DOHH2 (cell line): ENCODE data around the gene CSNK2A1.

ENCODE experiments used
- H3F3A ChIP-seq: fragments of 200-600 bp; sonication (generic), shearing (Covaris generic); 2 replicates; pipeline ENCODE4 v1.6.0; 2016; ENCODE audit warnings: antibody characterized with exemption, mild to moderate bottlenecking; ENCODE audit not compliant: control insufficient read depth, insufficient read depth
- H3K27ac ChIP-seq: fragments of 200-600 bp; sonication (generic); 2 replicates; pipeline ENCODE4 v1.5.1; 2014; ENCODE audit warnings: low read depth, mild to moderate bottlenecking, low read length, moderate library complexity
- H3K27me3 ChIP-seq: fragments of 200-600 bp; sonication (generic); 2 replicates; pipeline ENCODE4 v1.6.1; 2014; ENCODE audit warnings: mild to moderate bottlenecking, low read length, mixed read lengths; ENCODE audit not compliant: control insufficient read depth
- H3K36me3 ChIP-seq: fragments of 200-600 bp; sonication (generic); 2 replicates; pipeline ENCODE4 v1.6.1; 2014; ENCODE audit warnings: mild to moderate bottlenecking, low read length, moderate library complexity, mixed read lengths; ENCODE audit not compliant: control insufficient read depth
- H3K4me1 ChIP-seq: fragments of 200-600 bp; sonication (generic); 2 replicates; pipeline ENCODE4 v1.6.1; 2014; ENCODE audit warnings: mild to moderate bottlenecking, low read length, mixed read lengths; ENCODE audit not compliant: control insufficient read depth
- H3K4me2 ChIP-seq: fragments of 200-600 bp; sonication (generic); 2 replicates; pipeline ENCODE4 v1.6.0; 2014; ENCODE audit warnings: mild to moderate bottlenecking, low read length, moderate library complexity
- H3K4me3 ChIP-seq: fragments of 200-600 bp; sonication (generic); 2 replicates; pipeline ENCODE4 v1.5.1; 2014; ENCODE audit warnings: mild to moderate bottlenecking, low read length, mixed read lengths
- H3K79me2 ChIP-seq: fragments of 200-600 bp; sonication (generic); 2 replicates; pipeline ENCODE4 v1.6.1; 2014; ENCODE audit warnings: mild to moderate bottlenecking, low read length, mixed read lengths; ENCODE audit not compliant: control insufficient read depth
- H3K9me2 ChIP-seq: fragments of 200-600 bp; sonication (generic); replicated peaks from 2 replicates; pipeline ENCODE4 v1.6.1; 2014; ENCODE audit warnings: mild to moderate bottlenecking, low read length, mixed read lengths; ENCODE audit not compliant: control insufficient read depth
- H3K9me3 ChIP-seq: fragments of 200-600 bp; sonication (generic); 2 replicates; pipeline ENCODE4 v1.6.1; 2014; ENCODE audit warnings: antibody characterized with exemption, low read length, mixed read lengths; ENCODE audit not compliant: control insufficient read depth, insufficient read depth
- H4K20me1 ChIP-seq: fragments of 200-600 bp; sonication (generic); 2 replicates; pipeline ENCODE4 v1.6.0; 2014; ENCODE audit warnings: low read depth, mild to moderate bottlenecking, antibody characterized with exemption, low read length, moderate library complexity; ENCODE audit not compliant: control insufficient read depth, insufficient read depth
- EZH2phosphoT487 ChIP-seq: fragments of 200-600 bp; sonication (generic); IDR thresholded peaks from 2 replicates; pipeline ENCODE4 v1.6.1; 2017; ENCODE audit warnings: borderline replicate concordance, mild to moderate bottlenecking, antibody characterized with exemption, low read length, moderate library complexity, mixed read lengths
- TF ChIP-seq, protein P1 (sequence below): fragments of 200-600 bp; sonication (generic); IDR thresholded peaks from one replicate; pipeline ENCODE4 v1.5.1; 2014; ENCODE audit warnings: antibody characterized with exemption, mild to moderate bottlenecking, low read depth, low read length; ENCODE audit not compliant: poor library complexity, severe bottlenecking

Gene CSNK2A1

DNA sequence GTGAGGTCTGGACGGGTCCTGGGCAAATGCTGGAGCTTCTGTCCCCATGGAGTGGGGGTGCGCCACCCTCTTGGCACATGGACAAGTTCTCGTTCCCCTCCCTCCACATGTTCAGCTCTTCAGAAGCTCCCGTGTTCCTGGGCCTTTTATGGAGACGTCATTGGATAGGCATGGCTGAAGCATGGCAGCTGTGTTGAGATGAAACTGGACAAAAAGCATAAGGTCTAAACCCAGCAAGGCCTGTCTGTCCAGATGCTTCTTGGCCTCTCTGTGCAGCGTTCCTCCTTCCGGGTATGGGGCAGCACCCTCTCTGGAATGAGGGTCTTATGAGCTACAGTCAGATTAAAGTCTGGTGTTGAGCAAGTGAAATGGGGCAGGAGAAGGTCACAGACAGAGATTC lies 108.0 kb downstream of the CSNK2A1 start:
- Histone ChIP-seq H4K20me1 (no peaks in the 10 kb centered on the region; the same call in 1 of the 2 replicates), H3F3A (no peaks in the 10 kb centered on the region), H3K4me2 (no peak overlapping the region), H3K9me3 (no peaks in the 10 kb centered on the region), H3K36me3 (peaks cover 47% of the 10 kb centered on the region), H3K27ac (no peak overlapping the region), H3K9me2 (no peaks in the 10 kb centered on the region), H3K4me3 (no peak overlapping the region), H3K79me2 (no peaks in the 10 kb centered on the region), H3K27me3 (no peaks in the 10 kb centered on the region), H3K4me1 (peaks cover 39% of the 10 kb centered on the region)
- no peak for TF ChIP-seq EZH2phosphoT487
- TF ChIP-seq, protein P1, sequence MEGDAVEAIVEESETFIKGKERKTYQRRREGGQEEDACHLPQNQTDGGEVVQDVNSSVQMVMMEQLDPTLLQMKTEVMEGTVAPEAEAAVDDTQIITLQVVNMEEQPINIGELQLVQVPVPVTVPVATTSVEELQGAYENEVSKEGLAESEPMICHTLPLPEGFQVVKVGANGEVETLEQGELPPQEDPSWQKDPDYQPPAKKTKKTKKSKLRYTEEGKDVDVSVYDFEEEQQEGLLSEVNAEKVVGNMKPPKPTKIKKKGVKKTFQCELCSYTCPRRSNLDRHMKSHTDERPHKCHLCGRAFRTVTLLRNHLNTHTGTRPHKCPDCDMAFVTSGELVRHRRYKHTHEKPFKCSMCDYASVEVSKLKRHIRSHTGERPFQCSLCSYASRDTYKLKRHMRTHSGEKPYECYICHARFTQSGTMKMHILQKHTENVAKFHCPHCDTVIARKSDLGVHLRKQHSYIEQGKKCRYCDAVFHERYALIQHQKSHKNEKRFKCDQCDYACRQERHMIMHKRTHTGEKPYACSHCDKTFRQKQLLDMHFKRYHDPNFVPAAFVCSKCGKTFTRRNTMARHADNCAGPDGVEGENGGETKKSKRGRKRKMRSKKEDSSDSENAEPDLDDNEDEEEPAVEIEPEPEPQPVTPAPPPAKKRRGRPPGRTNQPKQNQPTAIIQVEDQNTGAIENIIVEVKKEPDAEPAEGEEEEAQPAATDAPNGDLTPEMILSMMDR: no peak

DNA sequence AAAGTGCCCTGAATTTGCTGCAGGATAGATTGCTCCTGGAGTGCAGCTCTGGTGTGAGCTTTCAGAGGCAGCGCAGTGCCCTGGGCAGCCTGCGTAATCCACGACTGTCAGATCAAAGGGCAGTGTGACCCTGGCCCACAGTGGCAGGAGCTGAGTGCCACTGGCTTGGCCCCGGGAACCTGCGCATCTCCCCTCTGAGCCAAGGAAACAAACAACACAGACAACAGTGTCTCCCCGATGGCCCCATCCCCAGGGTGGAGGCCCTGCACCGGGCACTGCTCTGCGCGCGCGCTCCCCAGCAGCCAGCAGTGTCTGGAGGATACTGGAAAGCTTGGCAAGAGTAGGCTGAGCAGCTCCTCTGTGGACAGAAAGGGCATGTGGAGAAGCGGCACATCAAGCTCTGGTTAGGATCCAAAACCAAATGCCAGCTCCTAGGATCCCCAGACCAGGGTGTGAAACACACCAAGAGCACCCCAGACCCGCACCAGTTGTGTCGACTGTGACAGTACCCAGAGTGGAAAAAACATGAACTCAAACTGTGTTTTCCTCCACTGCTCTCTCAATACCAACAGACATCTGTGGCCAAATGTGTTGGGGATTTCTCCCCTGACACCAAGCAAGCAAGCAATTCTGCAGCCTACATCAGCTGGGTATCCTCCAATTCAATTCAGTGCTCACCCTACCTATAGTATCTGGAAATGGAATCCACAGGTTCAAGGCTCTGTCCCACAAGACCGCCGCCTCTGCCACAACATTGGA lies 108.8 kb downstream of the CSNK2A1 start:
- Histone ChIP-seq H3K4me3 (no peak overlapping the region), H4K20me1 (no peaks in the 10 kb centered on the region; the same call in 1 of the 2 replicates), H3F3A (no peaks in the 10 kb centered on the region), H3K9me3 (no peaks in the 10 kb centered on the region), H3K36me3 (peaks cover 40% of the 10 kb centered on the region), H3K4me2 (no peak overlapping the region), H3K4me1 (peaks cover 39% of the 10 kb centered on the region), H3K27me3 (no peaks in the 10 kb centered on the region), H3K79me2 (no peaks in the 10 kb centered on the region), H3K9me2 (no peaks in the 10 kb centered on the region), H3K27ac (no peak overlapping the region)
- TF ChIP-seq, protein P1: no peak
- TF ChIP-seq EZH2phosphoT487: no peak

- H3K4me1 ChIP-seq: peaks cover 37% of the 10 kb centered on the region
- no peaks in the 10 kb centered on the region for H3K9me2 ChIP-seq
- H3K36me3 ChIP-seq: peaks cover 33% of the 10 kb centered on the region
- no peaks in the 10 kb centered on the region for H3K79me2 ChIP-seq
- no peak overlapping the region for H3K4me2 ChIP-seq
- no peak overlapping the region for H3K4me3 ChIP-seq
- no peaks in the 10 kb centered on the region for H3K9me3 ChIP-seq
- no peaks in the 10 kb centered on the region; the same call in 1 of the 2 replicates for H4K20me1 ChIP-seq
- TF ChIP-seq, protein P1: no peak
- no peak overlapping the region for H3K27ac ChIP-seq
- H3K27me3 ChIP-seq: no peaks in the 10 kb centered on the region
- H3F3A ChIP-seq: no peaks in the 10 kb centered on the region
These were observed 109.4 kb downstream of the CSNK2A1 start for GRCh38 chr20:434221-434620.
